ENCODE measurements around the gene STK24.
A peak's percentile ranks its signal among the peaks of the same experiment; 100 is the strongest.

The STK24 gene

DNA sequence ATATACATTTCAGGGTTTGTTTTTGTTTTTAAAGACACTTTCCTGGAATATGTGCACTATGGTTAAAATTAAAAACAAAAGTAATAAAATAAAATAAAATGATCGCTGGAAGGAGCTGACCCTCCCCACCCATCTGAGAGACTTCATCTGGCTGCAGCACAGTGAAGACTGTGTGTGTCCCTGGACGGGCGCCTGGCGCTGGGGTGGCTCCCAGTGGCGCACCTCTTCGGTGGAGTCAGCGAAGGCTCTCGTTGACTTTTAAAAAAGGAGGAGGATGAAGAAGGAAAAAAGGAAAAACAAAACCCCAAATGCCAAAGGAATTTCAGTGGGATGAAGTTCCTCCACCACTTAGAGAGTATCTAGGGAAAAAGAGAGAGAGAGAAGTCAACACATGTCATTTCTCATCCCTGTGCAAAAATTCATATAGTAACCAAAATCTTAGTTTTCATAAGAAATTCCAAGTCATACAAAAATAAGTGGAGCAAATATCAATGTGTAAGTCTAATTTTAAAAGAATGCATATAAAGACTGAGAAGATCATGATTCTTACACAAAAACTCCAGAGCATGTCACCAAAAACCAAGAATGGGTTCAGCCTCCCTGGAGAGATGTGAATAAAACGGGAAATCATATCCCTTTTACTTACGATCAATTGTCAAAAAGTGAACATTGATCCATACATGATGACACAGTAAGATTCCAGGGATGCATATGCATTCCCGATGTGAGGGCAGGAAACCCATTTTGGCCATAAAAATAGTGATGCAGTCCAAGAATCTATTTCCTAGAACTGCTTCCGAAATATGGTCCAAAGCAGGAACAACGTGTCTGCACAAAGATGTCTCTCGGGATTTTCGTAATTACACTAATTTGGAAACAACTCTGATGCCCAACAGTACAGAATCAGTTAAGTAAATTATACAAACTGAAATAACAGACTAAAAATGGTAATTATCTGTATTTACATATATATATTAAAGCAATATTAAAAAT is 123.8 kb downstream of the STK24 start:
- DNase-seq (ENCODE audit: low read depth in 2 of 2): no peak

DNA sequence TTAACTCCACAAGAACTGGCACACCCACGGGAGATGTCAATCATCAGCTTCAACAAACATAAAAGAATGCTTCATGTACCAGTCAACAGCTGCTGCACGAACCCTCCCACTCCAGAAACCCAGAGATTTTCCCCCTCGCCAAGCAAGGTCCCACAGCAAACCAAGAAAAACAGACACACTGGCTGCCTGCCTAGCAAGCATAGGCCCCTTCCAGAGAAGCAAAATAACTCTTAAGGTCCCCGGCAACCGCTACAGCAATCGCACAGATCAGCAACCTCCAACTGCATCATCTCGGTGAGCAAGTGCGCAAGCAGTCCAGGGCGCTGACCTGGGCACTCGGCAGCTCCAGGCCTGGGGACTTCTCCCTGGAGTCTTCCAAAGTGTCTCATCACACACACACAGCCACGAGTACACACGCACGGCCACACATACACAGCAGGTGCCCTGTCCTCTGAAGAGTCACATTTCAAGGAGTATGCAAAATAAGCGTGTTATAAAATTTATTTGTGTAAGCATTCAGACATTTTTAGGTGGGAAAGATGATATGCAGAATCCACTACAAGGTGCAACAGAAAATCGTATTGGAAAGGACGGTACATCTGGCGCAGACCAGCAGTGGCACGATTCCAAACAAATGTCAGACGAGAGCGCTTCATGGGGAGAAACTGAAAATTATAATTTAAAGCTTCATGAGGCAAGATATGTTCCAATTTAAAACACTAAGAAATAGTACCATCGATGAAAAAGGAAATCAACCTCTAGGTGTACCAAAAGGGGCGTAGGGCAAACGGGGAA is 125.0 kb downstream of the STK24 start:
- DNase-seq (ENCODE audit: low read depth in 2 of 2): no peak

DNA sequence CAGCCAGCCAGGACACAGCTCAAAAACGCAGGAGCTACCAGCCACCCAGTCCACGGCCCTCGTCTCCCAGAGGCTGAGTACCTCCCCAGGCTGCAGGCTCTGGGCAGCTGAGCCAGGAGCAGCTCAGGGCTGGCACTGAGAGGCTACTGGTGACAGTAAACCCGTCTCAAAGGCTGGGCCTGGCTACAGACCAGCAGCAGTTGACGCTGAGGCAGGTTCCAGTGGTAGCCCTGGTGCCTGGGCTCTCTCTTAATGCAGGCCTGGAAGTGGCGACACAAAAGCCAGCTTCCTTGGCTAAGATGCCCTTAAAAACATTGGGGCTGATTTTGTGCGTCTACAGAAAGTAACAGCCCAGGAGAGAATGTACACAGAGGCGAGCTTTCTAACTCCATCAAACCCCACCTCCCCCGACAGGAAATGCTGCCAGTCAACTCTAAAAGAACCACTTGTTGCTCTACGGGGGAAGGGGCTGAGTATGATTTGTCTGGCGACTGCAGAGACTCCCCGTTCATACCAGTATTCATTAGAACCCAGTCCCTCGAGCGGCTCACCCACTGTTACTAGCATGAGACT is 126.3 kb downstream of the STK24 start:
- no peak for DNase-seq (ENCODE audit: low read depth in 2 of 2)

DNA sequence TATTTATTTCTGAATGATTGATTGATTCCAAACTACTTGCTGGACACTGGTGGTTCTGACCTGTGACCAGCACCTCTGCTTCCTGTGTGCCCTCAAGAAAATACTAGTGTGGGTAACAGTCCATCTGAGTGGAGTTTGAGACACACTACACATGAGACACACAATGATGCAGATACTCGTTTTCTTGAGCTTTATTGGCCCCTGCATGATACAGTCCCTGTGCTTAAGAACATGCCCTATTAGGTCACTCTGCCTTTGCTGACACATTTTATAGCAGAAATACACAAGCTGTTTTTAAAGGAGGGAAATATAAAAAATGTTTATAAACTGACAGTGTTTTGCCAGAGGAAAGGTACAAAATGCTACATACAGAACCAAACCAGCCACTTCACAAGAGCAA is 126.9 kb downstream of the STK24 start:
- no peak for DNase-seq (ENCODE audit: low read depth in 2 of 2)

DNA sequence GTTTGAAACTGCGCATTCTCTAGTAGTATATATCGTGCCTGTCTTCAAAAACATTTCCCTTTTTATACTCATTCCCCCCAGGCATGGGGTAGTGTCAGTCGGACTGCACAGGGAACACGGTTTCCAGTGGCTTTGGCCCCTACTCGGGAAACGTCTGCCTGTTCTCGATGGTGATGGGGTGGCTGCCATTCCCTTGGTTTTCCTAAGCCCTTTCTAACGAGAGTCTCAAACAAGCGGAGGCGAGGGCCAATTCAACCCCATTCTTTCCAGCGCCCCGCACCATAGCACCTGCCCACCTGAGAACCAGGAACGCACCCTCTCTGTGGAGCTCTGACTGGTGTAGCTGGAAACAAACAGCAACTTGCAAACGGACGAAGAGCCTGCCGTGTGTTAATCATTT is 127.6 kb downstream of the STK24 start:
- DNase-seq (ENCODE audit: low read depth in 2 of 2): no peak

DNA sequence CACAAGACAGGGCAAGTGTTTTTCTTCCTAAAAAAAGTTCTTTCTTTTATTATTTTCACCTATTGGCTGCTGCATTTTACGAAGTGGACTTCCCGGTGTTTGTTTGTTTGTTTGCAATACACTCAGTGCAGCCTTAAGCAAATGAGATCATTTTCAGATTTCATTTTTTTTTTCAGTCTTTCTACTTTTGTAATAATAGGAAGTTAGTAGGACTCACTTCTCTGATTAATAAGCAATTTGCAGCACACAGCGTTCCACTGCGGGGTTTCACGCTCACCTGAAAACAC is 128.3 kb downstream of the STK24 start:
- no peak for DNase-seq (ENCODE audit: low read depth in 2 of 2)

DNA sequence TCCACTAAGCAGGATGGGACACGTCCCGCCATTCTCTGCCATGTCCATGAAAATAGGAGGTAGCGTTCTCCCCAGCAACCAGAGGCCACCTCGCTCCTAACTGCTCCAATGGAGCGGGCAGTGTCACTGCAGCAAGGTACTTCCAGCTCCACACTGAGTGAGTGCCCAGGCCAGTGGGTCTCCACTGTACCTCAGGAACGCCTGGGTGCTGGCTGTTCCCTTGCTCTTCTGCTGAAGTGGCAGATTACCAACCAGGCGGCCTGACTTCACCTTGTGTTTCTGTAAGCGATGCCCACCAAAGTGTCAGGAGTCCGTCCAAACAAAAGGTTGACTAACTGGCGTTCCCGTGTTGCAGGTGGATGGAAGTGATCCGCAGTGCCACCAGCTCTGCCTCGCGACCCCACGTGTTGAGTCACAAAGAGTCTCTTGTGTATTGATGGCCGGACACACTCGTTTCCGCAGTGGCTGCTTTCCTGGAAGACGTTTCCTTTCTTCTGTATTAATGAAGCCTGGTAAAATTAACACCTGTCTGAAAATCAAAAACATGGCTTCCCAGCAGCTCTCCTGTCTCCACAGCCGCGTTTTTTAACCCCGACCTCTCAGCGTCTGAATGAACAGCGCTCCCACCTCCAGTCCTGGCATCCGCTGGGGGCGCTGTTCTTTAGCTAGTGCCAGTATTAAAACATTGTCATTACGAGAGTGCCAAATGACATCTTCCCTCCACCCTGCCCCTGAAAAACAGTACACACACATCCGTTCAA is 128.8 kb downstream of the STK24 start:
- no peak for DNase-seq (ENCODE audit: low read depth in 2 of 2)

DNA sequence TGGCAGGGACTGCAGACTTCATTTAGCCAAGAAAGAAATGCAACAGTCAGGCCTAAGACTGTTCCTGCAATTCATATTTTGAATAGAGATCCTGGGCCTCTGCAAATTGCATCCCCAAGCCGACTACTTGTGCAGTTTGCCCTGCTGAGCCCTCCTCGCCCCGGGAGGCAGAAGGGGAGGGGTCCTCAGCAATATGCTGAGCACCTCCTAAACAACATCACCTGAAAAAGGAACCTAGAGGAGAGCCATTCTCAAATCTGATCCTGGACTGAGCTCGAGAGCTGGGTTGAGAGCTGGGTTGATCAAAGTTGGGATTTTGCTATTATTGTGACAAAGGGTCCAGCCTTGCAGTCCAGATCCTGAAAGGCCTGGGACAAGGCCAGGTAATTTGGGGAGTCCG is 129.8 kb downstream of the STK24 start:
- DNase-seq (ENCODE audit: low read depth in 2 of 2): no peak

DNA sequence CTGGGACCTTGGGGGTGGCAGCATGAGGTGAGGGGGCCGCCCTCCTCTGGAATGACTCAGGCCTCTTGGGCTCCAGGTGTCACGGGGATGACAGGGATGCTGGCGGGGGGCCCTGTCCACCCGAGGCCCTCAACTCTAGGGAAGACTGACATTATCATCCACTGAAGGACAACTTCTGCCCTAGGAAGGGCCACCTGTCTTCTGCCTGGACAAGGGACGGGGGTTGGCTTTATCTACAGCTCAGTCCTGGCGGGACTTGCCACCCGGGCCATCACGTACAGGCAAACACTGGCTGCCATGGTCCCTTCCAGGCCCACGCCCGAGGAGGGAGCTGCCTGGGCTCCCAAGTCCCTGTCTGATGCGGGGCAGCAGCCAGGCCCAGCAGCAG is 130.7 kb downstream of the STK24 start:
- DNase-seq (ENCODE audit: low read depth in 2 of 2): no peak

DNA sequence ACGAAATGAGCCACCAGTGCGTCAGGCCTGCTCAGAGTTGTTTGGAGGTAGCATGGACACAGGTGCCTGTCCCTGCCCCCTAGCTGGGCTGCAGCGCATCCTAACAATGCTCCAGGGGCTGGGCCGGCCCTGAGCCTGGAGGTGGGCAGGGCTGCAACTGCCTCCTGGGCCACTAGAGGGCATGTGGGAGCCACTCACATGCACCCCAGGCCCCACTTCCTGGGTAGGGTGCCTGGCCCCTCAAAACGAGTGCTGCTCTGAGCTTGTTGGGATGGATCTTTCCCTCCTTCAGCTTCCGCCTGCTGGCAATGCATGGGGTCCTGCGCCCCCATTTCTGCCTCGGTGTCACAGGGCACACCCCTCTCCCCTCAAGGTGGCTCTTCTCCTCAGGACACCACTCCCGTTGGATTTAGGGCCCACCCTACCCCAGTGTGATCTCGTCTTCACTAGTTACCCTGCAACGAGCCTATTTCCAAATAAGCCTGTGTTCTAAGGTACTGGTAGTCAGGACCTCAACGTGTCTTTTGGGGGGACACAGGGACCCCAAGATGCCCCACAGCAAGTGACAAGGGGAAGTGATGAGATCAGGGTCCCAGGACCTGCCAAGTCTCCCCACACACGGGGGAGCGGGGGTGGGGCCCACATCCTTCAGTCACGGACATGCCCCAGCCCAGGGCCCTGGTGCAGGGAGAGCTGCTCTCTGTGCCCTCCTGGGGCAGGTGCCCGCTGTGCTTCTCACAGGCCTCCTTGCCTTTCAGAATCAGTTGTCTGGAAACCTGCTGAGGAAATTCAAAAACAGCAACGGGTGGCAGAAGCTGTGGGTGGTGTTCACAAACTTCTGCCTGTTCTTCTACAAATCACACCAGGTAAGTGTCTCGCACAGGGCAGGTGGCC is 131.3 kb downstream of the STK24 start:
- DNase-seq (ENCODE audit: low read depth in 2 of 2): peak; percentile 66 to 68

DNA sequence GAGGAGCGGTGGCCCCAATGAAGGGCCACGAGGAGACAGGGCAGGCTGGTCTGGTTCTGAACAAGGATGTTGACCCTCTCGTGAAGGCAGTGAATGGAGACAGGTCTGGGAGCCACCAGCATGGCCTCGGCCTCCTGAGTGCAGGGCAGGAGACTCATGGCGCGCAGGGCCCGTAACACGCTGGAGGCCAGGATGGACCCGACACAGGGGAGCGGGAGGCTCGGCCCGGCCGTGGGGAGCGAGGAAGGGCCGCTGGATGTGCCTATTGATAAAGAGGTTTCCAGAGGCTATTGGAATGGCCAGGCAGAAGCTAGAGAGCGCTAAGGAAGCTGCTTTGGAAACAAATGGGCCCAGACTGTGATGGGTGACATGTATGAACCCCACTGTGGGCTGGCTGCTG is 132.5 kb downstream of the STK24 start:
- no peak for DNase-seq (ENCODE audit: low read depth in 2 of 2)

DNA sequence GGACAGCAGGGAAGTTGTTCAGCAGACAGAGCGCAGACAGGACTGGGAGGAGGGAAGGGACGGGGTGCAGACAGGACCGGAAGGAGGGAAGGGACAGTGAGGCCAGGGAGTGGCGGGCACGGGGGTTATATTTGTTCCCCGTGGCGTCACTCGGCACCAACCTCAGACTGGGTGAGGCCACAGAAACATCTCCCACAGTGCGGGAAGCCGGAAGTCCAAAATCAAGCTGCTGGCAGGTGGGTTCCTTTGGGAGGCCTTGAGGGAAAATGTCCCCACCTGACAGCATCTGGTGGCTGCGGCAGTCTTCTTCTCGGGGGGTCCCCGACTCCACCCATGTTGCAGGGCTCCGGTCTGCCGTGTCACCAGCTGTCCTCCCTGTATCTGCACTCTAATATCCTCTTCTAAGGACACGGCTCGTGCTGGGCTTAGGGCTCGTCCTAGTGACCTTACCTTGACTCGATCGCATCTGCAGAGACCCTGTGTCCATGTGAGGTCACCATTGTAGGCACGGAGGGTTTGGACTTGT is 133.0 kb downstream of the STK24 start:
- no peak for DNase-seq (ENCODE audit: low read depth in 2 of 2)

DNA sequence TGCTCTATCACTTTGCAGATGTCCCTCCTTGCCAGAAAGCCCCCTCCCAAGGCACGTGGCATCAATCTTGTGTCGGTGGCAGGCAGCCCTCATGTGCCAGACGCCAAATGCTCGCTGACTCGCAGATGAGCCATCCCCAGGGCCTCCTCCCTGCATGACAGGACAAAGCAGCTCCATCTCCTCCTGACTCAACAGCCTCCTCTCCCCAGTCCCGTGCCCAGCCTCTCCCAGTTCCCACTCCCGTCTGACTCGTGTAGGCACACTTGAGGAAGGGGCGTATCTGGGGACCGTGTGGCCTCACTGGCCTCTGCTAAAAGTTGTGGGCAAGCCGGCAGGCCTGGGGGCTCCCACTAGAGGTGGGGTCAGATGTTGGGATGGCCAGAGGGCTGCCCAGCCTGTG is 133.6 kb downstream of the STK24 start:
- DNase-seq (ENCODE audit: low read depth in 2 of 2): no peak

DNA sequence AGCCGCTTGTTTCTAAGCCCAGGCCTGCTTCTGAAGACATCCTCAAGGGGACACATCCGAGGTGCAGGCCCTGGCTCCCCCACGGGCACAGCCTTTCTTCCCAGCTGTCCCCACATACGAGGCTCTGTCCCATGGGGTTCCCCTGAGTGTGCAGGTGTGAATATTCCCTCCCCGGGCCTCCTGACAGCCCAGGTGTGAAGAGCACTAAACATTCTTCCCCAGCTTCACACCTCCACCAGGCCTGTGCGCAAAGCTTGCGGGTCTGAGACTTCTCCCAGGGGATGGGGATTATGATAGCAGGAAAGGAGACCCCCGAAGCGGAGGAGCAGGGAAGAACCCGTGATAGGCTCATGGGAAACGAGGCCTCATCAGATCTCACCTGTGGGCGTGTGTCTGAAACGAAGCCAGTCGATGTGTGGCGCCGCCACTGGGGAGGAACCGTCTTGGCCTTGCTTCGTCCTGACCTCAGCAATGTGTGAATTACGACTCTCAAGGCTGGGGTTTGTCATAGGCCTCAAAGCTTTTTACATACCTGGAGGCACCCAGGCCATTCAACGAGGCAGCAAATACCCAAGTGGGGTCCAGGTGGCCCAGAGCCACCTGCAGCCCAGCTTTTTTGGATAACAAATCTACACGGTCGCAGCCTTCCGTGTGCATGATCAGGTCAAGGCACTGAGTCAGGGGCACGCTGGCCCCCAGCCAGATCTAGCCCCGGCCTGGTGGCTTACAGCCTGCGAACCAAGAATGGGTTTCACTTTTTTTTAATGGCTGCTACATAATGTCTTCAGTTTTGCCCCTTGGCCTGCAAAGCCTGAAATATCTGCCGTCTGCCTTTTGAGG is 134.3 kb downstream of the STK24 start:
- DNase-seq (ENCODE audit: low read depth in 2 of 2): no peak

DNA sequence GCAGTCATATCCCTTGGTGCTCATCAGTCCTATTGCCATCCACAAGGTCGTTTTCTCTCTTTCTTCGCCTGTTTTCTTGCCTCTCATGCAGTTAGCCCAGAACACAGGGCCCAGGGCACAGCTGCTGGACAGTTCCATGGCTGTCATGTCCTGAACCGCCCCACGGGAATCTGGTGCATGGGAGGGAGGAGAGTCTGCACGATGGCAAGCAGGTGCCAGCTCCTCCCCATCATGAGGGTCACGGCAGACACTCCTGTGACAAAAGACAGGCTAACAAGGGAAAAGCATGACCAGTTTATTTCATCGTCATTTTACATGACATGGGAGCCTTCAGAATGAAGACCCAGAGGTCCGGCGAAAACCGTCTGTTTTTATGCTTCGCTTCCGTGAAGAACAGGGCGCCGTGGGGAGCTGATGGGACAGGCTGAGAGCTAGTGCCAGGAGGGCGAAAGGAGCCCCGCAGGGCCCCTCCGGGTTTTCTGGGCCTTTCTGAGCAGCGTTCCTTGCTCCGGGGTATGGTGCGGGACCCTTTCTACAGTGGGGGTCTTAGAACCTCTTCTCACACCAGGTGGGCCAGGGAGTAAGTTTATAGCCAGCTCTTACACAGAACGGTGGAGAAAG is 135.7 kb downstream of the STK24 start:
- DNase-seq (ENCODE audit: low read depth in 2 of 2): no peak

DNA sequence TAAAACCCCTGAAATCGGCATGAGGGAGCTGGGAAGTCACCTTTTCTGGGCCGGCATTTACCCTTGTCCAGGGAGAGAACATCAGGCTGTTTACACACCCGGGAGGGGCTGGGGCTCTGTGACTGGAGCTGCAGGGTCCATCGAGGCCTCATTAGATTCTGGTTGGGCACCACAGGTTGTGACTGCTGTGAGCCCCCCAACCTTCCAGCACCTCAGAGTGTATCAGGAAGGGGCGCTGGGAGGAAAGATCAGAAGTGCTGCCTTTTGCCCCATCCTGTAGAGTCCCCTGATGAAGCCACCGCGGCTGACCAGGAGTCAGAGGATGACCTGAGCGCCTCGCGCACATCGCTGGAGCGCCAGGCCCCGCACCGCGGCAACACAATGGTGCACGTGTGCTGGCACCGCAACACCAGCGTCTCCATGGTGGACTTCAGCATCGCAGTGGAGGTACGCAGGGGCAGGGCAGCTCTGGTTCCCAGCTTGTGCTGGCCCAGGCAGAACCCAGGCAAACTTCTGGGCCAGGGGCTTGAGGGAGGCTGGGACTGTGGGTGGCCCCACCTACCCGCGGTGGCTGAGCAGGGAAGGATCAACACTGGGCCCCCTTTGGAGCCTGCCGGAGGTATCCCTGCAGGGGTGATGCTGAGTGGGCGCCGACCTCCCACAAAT is 136.4 kb downstream of the STK24 start:
- DNase-seq (ENCODE audit: low read depth in 2 of 2): no peak

DNA sequence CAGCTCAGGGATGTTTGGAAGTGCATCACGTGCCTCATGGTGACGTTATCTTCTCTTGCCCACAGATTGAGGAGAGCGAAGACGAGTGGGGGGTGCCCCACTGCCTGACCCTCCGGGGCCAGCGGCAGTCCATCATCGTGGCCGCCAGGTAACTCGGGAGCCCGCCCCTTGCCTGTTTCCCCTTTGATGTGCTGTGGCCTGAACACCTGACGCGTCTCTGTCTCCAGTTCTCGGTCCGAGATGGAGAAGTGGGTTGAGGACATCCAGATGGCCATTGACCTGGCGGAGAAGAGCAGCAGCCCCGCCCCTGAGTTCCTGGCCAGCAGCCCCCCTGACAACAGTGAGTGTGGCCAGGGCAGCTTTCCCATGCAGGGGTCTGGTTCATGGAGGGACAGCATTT is 137.0 kb downstream of the STK24 start:
- DNase-seq (ENCODE audit: low read depth in 2 of 2): no peak

DNA sequence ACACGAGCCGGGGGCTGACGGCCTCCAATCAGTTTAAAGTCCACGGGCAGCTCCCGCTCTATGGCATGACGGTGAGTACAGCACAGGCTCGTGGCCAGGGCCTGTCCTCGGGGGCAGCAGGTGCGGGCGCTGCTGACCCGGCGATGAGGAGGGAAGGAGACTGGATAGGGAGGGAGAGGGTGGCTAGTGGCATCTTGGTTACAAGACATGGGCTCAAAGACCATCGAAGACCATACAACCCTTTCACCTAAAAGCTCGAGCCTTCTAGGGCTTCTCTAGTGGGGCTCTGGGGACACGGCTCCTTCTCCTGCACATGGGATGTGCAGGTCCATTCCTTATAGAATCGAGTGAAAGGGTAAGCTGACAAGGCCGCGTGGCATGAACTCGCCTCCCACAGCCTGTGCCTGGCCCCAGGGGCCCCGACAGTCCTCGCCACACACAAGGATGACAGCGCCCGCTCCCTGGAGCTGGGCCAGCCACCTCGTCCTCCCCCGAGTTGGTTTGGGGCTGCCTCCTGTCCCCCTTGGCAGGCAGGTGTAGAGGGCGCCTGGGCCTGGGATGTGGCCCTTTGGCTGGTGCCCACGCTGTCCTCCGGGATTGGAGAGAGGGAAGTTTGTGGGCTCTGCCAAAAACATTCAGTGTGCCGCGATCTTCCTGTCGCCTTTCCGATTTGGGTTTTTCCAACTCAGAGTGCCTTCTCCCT is 137.6 kb downstream of the STK24 start:
- no peak for DNase-seq (ENCODE audit: low read depth in 2 of 2)
